Measurements from ENCODE around the gene LMOD1. TPM values are rescaled to one million over a fixed set of nuclear protein-coding genes. Genes with fewer than 3 reads are reported as not detected.

The LMOD1 gene
- polyA plus RNA-seq, 1 of the 3 experiments (the other 2 are of a cell fraction), result 2.7 TPM

GRCh38 chr1:201886103-201886885 is 60.1 kb downstream of the LMOD1 start:
- Histone ChIP-seq H3F3A (replicated peaks; ENCODE audit: insufficient read depth) (peaks cover 22% of the 10 kb centered on the region), H3K79me2 (ENCODE audit: insufficient read depth) (no peaks in the 10 kb centered on the region), H3K4me3 (ENCODE audit: low read depth in 2 of 2, low read length in 1 of 2) (no peak overlapping the region), H3K9me2 (no peaks in the 10 kb centered on the region), H3K27ac (ENCODE audit: low read depth in 2 of 2, low read length in 1 of 2) (peak overlapping the region in 1 of 2 experiments; percentile 19; a peak in 1 of 4 replicates), H3K36me3 (replicated peaks in 1 of 2; ENCODE audit: control insufficient read depth in 1 of 2, insufficient read depth in 2 of 2, low read length in 1 of 2) (no peaks in the 10 kb centered on the region), H3K9me3 (no peaks in the 10 kb centered on the region), H3K4me1 (ENCODE audit: control insufficient read depth in 1 of 2, insufficient read depth in 2 of 2, low read depth in 1 of 2, low read length in 1 of 2) (peaks cover 28 to 49% of the 10 kb centered on the region in 2 experiments; a peak in 3 of 4 replicates), H3K27me3 (ENCODE audit: insufficient read depth) (no peaks in the 10 kb centered on the region), H2AFZ (ENCODE audit: low read depth) (no peak overlapping the region), H4K20me1 (ENCODE audit: insufficient read depth) (peaks cover 4% of the 10 kb centered on the region; the same call in 1 of the 2 replicates), H3K4me2 (no peak overlapping the region), H3K9ac (no peak overlapping the region)
- no peak for DNase-seq
- WGBS (ENCODE audit: low lambda C conversion rate), result 91% methylated on average over 9 of the region's 9 CpGs
- TF ChIP-seq IRF3 (IDR thresholded peaks at IDR 0.05; ENCODE audit: low read depth, low read length) (no peak), EZH2phosphoT487 (IDR thresholded peaks at IDR 0.05; ENCODE audit: borderline replicate concordance, low read depth) (no peak), GATA2 (CRISPR knock-in tag; IDR thresholded peaks at IDR 0.05) (no peak), RFX5 (IDR thresholded peaks at IDR 0.05; ENCODE audit: low read length) (no peak), CHD2 (IDR thresholded peaks at IDR 0.05; ENCODE audit: low read length, partially characterized antibody) (no peak), YY1 (IDR thresholded peaks at IDR 0.05; ENCODE audit: low read depth) (no peak), SMC3 (IDR thresholded peaks at IDR 0.05; ENCODE audit: low read depth, low read length) (no peak), RXRA (IDR thresholded peaks at IDR 0.05; ENCODE audit: borderline replicate concordance, low read depth) (no peak), MXI1 (IDR thresholded peaks at IDR 0.05; ENCODE audit: low read depth, low read length) (no peak), GABPA (IDR thresholded peaks at IDR 0.05; ENCODE audit: low read depth) (no peak), POLR2AphosphoS5 (IDR thresholded peaks at IDR 0.05; ENCODE audit: low read depth, low read length) (no peak), USF2 (IDR thresholded peaks at IDR 0.05; ENCODE audit: borderline replicate concordance, low read depth, low read length) (no peak), FOXM1 (IDR thresholded peaks at IDR 0.05; ENCODE audit: low read depth) (no peak), SIN3A (IDR thresholded peaks at IDR 0.05; ENCODE audit: borderline replicate concordance, low read depth, low read length) (no peak), CTCF (IDR thresholded peaks at IDR 0.05) (no peak), FOSL2 (IDR thresholded peaks at IDR 0.05; ENCODE audit: borderline replicate concordance, low read depth) (no peak), USF1 (IDR thresholded peaks at IDR 0.05; ENCODE audit: borderline replicate concordance, low read depth) (no peak), ZBTB33 (IDR thresholded peaks at IDR 0.05; ENCODE audit: borderline replicate concordance, low read depth) (no peak), RAD21 (IDR thresholded peaks at IDR 0.05; ENCODE audit: low read length) (no peak)
- ChIA-PET POLR2A (no interaction called here), CTCF (interaction anchor here (0.9 to 14.7 kb wide), 6 partner anchors 9 to 404 kb away, joined by 3 to 344 read pairs (median 21); partner anchors contain the start of gene RNPEP)
